Cardiac muscle cell (in vitro differentiated cells and primary cell): Measurements from ENCODE around the gene PSMC5. TPM values are rescaled to one million over a fixed set of nuclear protein-coding genes. Genes with fewer than 3 reads are reported as not detected.

Source experiments
- DNase-seq, 2 donors: peaks; one replicate each; pipeline versions ENCODE4 v3.0.0 to v3.0.0-alpha.2; 2010 to 2017; ENCODE audit warnings: low read depth in 1 of 2, low spot score in 1 of 2
- H3K27ac ChIP-seq: fragments of 200-600 bp; sonication (generic); 2 replicates; pipeline ENCODE4 v1.5.1; 2016
- H3K27me3 ChIP-seq: fragments of 200-600 bp; sonication (generic); 2 replicates; pipeline ENCODE4 v1.6.0; 2016; ENCODE audit warnings: control low read depth
- H3K36me3 ChIP-seq: fragments of 200-600 bp; sonication (generic); 2 replicates; pipeline ENCODE4 v1.5.1; 2016; ENCODE audit warnings: control low read depth
- H3K4me1 ChIP-seq: fragments of 200-600 bp; sonication (generic); 2 replicates; pipeline ENCODE4 v1.8.1; 2017; ENCODE audit warnings: low read depth, mild to moderate bottlenecking, mixed run types
- H3K4me3 ChIP-seq: fragments of 200-600 bp; sonication (generic); 2 replicates; pipeline ENCODE4 v1.5.1; 2016; ENCODE audit warnings: mild to moderate bottlenecking
- H3K9me3 ChIP-seq: fragments of 200-600 bp; sonication (generic); 2 replicates; pipeline ENCODE4 v1.5.1; 2017; ENCODE audit warnings: low read depth, mild to moderate bottlenecking, control low read depth
- CTCF ChIP-seq: IDR thresholded peaks from 2 replicates; pipeline ENCODE4 v1.5.1; 2012; ENCODE audit warnings: low read depth, mild to moderate bottlenecking, low read length
- polyA plus RNA-seq: library from polyadenylated mRNA; unstranded; fragments of >200 nt; fragmentation: Nextera tagmentation; extraction: Ambion mirVana; gene quantifications from 2 replicates; pipeline ENCODE4 v1.2.1, GENCODE V29; 2016
- total RNA-seq: library from RNA; depleted of rRNA; stranded (reverse); fragments of >200 nt; gene quantifications from 2 replicates; pipeline ENCODE4 v1.2.3, GENCODE V29; 2016

Gene PSMC5
- total and polyA plus RNA-seq, 2 experiments from 2014 or later = 42.7 to 230 TPM

- Histone ChIP-seq H3K4me3 (no peak overlapping the region), H3K9me3 (no peaks in the 10 kb centered on the region), H3K4me1 (no peaks in the 10 kb centered on the region), H3K27me3 (no peaks in the 10 kb centered on the region), H3K27ac (no peak overlapping the region), H3K36me3 (peaks cover 82% of the 10 kb centered on the region)
- no peak for DNase-seq
- no peak for TF ChIP-seq CTCF
These were observed 26.4 kb upstream of the PSMC5 start for GRCh38 chr17:63800783-63801182.

DNA sequence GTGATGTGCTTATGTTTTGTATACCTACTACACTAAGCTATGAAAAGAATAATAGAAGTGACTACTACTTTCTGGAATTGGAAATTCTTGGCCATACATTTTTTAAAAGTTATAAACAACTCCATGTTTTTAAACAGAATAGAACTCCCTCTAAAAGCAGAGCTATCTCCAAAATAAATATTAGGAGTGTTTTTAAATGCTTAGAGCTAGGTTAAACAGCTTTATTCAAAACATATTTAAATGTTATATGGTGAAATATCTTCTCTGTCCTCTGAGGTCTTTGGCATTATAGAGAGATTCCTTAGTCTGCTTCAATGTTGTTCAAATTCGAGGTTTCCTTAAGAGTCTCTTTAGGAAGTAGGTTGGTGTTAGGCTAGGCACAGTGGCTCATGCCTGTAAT, 22.9 kb upstream of the PSMC5 start:
- peaks cover 85% of the 10 kb centered on the region for H3K36me3 ChIP-seq

GRCh38 chr17:63805591-63805990, 21.6 kb upstream of the PSMC5 start:
- TF ChIP-seq CTCF = no peak
- Histone ChIP-seq H3K4me1 (no peaks in the 10 kb centered on the region), H3K27ac (no peak overlapping the region), H3K27me3 (no peaks in the 10 kb centered on the region), H3K4me3 (no peak overlapping the region), H3K9me3 (no peaks in the 10 kb centered on the region), H3K36me3 (peaks cover 84% of the 10 kb centered on the region)
- DNase-seq = no peak

More for the DNA sequence above, 22.9 kb upstream of the PSMC5 start:
- H3K4me3 ChIP-seq = no peak overlapping the region
- H3K4me1 ChIP-seq = no peaks in the 10 kb centered on the region
- H3K27ac ChIP-seq = no peak overlapping the region
- no peak for TF ChIP-seq CTCF
- no peaks in the 10 kb centered on the region for H3K27me3 ChIP-seq
- no peaks in the 10 kb centered on the region for H3K9me3 ChIP-seq
- no peak for DNase-seq

DNA sequence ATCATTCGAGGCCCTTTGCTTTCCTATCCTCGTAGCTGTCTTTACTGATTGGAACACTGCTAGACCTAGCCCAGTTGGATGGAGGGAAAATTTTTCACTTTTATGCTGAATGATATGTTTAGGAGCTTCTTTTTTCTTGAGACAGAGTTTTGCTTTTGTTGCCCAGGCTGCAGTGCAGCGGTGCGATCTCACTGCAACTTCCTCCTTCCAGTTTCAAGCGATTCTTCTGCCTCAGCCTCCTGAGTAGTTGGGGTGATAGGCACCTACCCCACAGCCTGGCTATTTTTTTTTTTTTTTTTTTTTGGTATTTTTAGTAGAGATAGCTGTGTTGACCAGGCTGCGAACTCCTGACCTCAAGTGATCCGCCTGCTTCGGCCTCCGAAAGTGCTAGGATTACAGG, 17.3 kb upstream of the PSMC5 start:
- no peaks in the 10 kb centered on the region for H3K27me3 ChIP-seq
- H3K4me3 ChIP-seq = no peak overlapping the region
- no peak for TF ChIP-seq CTCF
- H3K9me3 ChIP-seq = no peaks in the 10 kb centered on the region
- no peaks in the 10 kb centered on the region for H3K4me1 ChIP-seq
- peaks cover 91% of the 10 kb centered on the region for H3K36me3 ChIP-seq
- H3K27ac ChIP-seq = no peak overlapping the region
- no peak for DNase-seq

- Histone ChIP-seq H3K27ac (peak overlapping the region; percentile 39), H3K36me3 (peaks cover 93% of the 10 kb centered on the region), H3K4me3 (no peak overlapping the region), H3K9me3 (no peaks in the 10 kb centered on the region), H3K27me3 (no peaks in the 10 kb centered on the region), H3K4me1 (no peaks in the 10 kb centered on the region)
- TF ChIP-seq CTCF = no peak
- DNase-seq = no peak
These were observed 11.1 kb upstream of the PSMC5 start for GRCh38 chr17:63816123-63816522.

- Histone ChIP-seq H3K36me3 (peaks cover 92% of the 10 kb centered on the region), H3K27ac (peak overlapping the region; percentile 39), H3K9me3 (no peaks in the 10 kb centered on the region), H3K4me3 (no peak overlapping the region), H3K4me1 (no peaks in the 10 kb centered on the region), H3K27me3 (no peaks in the 10 kb centered on the region)
- TF ChIP-seq CTCF = no peak
- DNase-seq = no peak
These were observed 10.6 kb upstream of the PSMC5 start for GRCh38 chr17:63816669-63817068.
